Gastroesophageal sphincter (tissue), 3 donors: ENCODE results near the gene MYL3.

Source experiments
- EP300 ChIP-seq: sonication (generic); formaldehyde crosslinking; IDR thresholded peaks from one replicate; pipeline ENCODE4 v1.6.1; 2017; ENCODE audit warnings: antibody characterized with exemption, mild to moderate bottlenecking
- POLR2AphosphoS5 ChIP-seq: sonication (generic); formaldehyde crosslinking; IDR thresholded peaks from one replicate; pipeline ENCODE4 v1.6.1; 2017; ENCODE audit warnings: antibody characterized with exemption
- TF ChIP-seq, protein P1 (sequence below), 4 experiments: fragments of 200-600 bp in 2 of 4; fragments of 450-650 bp in 2 of 4; sonication (generic) in 1 of 4; IDR thresholded peaks; one replicate each; pipeline ENCODE4 v1.5.1; 2017 to 2019; ENCODE audit warnings: antibody characterized with exemption in 4 of 4, mild to moderate bottlenecking in 2 of 4, moderate library complexity in 2 of 4

- no peak for TF ChIP-seq EP300
- TF ChIP-seq, protein P1, sequence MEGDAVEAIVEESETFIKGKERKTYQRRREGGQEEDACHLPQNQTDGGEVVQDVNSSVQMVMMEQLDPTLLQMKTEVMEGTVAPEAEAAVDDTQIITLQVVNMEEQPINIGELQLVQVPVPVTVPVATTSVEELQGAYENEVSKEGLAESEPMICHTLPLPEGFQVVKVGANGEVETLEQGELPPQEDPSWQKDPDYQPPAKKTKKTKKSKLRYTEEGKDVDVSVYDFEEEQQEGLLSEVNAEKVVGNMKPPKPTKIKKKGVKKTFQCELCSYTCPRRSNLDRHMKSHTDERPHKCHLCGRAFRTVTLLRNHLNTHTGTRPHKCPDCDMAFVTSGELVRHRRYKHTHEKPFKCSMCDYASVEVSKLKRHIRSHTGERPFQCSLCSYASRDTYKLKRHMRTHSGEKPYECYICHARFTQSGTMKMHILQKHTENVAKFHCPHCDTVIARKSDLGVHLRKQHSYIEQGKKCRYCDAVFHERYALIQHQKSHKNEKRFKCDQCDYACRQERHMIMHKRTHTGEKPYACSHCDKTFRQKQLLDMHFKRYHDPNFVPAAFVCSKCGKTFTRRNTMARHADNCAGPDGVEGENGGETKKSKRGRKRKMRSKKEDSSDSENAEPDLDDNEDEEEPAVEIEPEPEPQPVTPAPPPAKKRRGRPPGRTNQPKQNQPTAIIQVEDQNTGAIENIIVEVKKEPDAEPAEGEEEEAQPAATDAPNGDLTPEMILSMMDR (IDR thresholded peaks at IDR 0.05): no peak
- TF ChIP-seq POLR2AphosphoS5: no peak
Measured at GRCh38 chr3:46907271-46907670, 44.0 kb upstream of the MYL3 start.
